Stimulated activated CD8-positive, alpha-beta memory T cell treated with anti-CD3 and anti-CD28 coated beads, Interleukin-7, amount 100 ng/mL, for 4 hours (primary cell): ENCODE measurements around the gene EPHA10.

Experiments used
- DNase-seq, 2 donors: peaks; one replicate each; pipeline ENCODE4 v3.0.0-alpha.2; 2020; ENCODE audit warnings: low read depth in 2 of 2

The EPHA10 gene

DNA sequence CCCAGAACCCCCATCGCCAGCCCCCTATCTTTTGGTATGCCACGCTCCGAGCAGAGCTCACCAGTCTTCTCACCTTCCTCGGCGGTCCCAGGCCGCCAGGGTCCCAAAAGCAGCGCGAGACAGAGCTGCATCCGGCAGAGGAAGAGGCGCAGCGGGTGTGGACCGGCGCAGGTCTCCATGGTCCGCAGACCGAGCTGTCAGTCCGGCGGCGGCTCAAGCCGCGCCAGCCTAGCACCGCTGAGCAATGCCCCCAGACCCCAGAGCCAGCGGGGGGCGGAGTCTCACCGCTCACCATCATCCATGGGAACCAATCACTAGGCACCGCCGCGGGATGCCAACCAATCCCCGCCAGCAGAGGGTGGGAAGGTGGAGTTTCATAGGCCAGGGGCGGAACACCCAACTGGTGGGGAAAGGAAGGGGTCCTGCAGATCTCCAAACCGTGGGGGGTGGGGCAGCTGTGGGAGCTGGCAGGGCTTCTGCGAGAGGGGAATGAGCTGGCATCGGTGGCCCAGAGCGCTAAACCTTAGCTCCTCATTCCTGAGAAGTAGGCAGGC, at the start of gene EPHA10:
Gene EPHA10, minus strand, starts transcription at position 233 of the 554 bp plus-strand sequence. Its CDS starts 54 bp downstream, at position 179.
- no peak for DNase-seq

DNA sequence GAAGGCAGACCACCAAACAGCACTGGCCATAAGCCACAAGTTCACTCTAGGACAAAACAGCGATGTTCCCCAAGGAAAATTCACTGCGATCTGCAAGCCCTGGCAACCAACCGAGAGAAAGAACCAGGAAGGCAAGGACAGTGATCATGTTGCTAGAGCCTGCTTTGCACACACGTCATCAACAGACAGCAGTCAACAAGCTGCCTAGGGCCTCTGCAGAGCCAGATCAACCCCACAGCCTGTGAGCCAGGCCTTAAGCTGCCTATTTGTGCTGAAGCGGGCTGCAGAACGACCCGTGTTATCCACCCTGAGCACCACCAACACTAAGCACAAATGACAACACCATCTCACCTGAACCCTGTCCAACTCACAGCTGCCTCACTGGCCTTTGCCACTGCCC, 49.3 kb upstream of the EPHA10 start:
- no peak for DNase-seq

DNA sequence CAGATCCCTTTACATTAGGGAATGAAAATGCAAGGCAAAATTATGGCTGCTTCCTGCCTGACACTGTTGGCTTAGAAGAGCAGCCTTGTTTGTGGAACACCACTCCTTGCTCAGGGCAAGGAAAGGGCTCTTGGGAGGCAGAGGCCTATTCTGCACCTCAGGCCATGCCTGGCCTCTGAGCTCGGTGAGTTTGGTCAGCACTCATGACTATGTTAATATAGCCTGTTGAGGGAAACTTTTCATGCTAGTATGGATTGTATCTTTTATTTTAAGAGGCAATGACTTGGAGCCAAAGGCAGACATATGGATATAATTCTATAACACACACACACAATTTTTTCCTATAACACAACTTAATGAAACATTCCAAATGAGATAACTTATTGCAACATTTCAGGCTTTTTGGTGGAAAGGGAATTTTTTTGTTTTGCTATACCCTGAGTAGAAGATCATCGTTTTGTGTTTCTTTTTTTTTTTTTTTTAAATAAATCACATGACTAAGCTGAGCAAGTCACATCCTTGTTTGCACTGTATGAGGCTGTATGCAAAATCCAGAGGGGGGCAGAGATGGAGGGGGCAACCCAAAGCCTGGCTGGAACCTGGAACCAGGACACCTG, 48.7 kb upstream of the EPHA10 start:
- no peak for DNase-seq

DNA sequence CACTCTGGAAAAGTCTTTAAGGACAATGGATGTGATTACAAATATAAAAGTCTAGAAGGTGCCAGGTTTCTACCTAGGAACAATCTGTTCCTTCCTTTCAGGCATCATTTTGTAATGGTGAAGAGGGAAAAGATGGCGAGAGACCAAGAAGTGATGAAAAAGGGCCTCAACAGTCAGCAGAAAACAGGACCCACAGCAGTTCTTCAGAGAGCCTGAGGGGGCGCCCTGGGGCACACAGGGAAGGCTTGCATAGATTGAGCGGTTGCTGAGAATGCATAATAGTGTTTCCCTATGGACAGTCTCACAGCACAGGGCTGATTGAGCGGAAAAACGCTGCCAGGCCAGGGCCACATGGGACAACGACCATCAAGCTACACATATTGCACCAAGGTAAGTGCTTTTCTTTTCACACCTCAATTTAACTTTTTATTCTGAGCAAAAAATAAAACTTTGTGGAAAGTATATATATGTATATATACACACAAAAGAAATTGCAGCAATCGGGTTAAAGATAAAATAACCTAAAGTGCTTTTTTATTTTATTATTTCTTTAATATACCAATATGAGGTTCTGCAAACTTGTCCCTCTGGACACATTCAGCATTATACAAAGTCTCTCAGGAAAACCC, 46.2 kb upstream of the EPHA10 start:
- peak; percentile 33 to 43 for DNase-seq

DNA sequence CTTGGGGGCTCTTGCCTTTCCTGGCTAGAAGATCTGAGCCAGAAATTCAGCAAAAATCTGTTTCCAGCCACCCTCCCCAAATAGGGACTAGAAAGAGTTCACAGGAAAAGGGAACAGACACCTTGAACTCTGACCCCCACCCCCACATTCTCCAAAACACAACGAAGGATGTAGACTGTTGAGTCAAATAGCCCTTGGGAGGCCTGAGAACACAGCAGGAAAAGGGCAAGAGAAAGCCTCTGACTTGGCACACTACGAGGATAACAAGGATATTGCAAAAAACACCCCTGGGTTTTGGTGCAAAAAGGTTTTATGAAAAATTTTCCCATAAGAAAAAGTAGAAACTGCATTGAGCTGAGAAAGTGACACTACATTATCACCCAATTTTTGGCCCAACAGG, 45.0 kb upstream of the EPHA10 start:
- no peak for DNase-seq

DNA sequence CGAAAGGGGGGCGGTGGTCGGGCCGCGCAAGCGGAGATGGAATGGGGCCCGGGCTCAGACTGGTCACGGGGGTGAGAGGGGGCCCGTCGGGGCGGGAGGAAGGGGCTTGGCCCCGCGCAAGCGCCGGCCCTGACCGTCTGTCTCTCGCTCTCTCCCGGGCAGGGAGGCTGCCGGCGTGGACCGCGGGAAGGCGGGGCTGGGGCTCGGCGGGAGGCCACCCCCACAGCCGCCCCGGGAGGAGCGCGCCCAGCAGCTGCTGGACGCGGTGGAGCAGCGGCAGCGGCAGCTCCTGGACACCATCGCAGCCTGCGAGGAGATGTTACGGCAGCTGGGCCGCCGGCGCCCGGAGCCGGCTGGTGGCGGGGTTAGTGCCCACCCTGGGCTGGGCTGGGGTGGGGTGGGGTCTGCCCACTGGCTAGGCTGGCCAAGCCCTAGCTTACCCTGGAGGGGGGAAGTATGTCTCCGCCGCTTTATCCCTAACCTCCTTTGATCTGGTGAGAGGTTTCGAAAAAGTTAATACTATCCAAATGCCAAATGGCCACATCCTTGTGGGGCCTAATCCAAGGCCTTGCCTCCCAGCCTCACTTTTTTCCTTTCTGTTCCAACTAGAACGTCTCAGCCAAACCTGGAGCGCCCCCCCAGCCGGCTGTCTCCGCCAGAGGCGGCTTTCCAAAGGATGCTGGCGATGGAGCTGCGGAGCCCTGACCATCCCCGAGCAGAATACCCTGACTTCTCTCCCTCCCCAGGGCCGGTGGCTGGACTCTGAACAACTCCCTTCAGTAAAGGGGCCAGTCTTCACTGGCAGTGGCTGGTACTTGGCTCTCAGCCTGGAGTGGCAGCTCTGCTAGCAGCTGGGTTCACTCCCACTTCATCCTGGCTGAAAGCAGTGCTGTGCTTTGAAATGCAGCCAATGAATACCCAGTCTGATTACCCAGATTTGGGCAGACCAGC, 43.7 kb upstream of the EPHA10 start:
- no peak for DNase-seq

DNA sequence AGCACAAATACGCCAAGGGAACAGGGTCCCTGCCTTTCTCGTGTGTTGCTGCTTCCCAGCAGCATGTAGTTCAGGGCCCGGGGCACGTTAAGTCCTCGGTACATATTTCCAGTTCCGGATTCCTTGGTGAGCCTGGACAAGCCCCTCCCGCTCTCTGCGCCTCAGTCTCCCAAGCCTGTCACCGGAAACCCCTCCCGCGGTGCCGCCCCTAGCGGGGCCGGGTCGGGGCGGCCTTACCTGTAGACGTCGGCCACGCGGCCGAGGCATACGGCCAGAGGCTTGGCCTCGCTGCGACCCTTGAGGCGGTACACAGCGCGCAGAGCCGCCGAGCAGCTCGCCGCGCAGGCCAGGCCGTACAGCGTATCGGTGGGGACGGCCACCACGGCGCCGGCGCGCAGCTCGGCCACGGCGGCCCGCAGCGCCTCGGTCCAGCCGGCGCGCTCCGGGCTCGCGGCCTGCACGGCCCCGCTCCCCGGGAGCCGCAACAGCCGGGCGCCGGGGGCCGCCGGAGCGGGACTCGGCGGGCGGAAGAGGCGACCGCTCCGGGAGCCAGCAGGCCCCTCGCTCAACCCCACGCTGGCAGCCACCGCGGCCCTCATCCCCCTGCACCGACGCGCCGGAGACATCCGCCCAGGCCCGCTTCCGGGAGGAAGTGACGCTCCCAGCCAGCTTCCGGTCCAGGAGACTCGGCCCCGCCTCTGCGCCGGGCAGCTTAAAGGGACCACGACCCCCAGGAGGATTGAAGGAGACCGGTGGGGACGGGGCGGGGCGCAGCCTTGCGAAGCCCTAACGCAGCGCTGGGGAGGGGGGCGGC, 42.8 kb upstream of the EPHA10 start, which contains the start of the genes C1orf122 and YRDC:
Gene C1orf122, plus strand, starts transcription at position 236 of the 814 bp plus-strand sequence. CDS start 615 bp downstream, outside the sequence.
Gene YRDC, minus strand, starts transcription at position 654 of the 814 bp plus-strand sequence. Its CDS starts 28 bp downstream, at position 626.
- DNase-seq: peak; percentile 86 to 92

DNA sequence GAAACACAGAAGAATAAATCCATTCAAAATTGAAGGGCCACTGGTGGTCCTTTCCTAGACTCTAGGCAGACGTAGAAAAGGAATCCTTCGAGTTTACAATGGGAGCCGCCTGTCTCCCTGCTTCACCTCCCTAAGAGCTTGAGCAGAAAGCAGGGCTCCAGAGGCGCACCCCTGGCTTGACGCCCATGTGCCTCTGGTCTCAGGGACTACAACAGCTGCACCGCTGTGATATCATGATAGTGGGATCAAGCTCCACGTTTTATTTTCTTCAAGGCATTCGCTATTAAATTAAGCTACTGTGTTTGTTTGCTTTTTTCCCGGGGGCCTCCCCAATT, 42.3 kb upstream of the EPHA10 start:
- no peak for DNase-seq

DNA sequence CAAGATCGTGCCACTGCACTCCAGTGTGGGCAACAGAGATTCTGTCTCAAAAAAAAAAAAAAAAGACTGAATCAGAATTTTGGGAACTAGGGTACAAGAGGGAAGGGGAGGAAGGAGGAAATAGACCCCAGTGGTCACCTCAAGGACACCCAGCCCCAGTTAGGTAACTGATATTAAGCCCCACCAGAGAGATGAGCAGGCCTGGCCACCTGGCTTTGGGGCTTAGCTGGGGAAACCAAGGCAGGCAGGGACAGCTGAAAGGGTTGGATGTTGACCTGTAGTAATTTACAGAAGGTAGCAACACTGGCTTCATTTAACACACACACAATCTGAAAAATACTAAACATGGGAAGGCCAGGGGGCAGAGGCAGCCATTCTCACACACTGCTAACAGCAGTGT, 37.5 kb upstream of the EPHA10 start:
- DNase-seq: no peak

DNA sequence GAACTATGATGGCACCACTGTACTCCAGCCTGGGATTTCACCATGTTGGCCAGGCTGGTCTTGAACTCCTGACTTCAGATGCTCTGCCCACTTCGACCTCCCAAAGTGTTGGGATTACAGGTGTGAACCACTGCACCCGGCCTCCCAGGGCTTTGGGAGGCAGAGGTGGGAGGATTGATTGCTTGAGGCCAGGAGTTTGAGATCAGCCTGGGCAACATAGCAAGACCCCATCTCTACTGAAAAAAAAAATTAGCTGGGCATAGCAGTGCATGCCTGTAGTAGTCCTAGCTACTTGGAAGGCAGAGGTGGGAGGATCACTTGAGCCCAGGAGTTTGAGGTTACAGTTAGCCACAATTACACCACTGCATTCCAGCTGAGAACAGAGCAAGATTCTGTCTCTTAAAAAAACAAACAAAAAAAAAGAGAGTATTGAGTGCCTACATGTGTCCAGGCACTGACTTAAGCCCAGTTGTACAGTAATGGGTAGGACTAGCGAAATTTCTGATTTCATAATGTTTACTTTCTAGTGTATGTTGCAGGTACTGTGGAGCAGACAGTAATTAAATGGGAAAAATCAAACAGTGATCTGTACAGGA, 32.9 kb upstream of the EPHA10 start:
- no peak for DNase-seq

DNA sequence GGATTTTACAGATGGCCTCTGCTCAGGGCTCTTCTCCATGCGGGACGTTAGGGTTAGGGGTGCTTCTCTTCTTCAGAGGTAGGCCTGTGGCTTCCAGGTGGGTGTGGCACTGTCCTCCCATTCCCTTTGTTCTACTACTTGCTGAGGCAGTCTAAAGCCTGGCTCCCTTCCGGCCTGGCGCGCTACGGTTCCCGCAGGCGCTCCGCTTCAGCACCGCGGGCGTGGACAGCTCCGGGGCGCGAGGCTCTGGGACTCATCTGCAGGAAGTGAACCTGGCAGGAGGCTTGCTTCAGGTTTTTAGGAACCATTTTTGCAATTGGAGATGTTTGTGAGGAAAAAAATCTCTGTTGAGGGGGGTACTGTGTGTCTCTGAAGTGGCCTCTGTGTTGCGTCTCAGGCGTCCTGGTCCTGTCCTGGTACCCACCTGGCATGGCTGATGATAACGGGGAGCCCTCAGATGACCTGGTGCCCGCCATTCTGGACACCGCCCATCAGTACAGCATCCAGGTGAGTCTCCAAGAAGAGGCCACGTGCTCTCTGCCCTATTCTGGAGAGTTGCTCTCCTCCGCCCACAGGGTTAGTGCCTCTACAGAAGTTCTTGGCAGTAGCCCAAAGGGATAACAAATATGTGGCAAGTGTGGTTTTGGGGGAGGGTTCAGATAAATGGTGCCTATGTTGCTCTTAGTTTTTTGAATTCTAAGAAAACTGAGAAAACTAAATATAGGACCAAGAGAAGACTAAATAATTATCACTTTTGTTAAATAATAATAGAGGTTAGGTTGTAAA, 30.6 kb upstream of the EPHA10 start:
- DNase-seq: no peak

DNA sequence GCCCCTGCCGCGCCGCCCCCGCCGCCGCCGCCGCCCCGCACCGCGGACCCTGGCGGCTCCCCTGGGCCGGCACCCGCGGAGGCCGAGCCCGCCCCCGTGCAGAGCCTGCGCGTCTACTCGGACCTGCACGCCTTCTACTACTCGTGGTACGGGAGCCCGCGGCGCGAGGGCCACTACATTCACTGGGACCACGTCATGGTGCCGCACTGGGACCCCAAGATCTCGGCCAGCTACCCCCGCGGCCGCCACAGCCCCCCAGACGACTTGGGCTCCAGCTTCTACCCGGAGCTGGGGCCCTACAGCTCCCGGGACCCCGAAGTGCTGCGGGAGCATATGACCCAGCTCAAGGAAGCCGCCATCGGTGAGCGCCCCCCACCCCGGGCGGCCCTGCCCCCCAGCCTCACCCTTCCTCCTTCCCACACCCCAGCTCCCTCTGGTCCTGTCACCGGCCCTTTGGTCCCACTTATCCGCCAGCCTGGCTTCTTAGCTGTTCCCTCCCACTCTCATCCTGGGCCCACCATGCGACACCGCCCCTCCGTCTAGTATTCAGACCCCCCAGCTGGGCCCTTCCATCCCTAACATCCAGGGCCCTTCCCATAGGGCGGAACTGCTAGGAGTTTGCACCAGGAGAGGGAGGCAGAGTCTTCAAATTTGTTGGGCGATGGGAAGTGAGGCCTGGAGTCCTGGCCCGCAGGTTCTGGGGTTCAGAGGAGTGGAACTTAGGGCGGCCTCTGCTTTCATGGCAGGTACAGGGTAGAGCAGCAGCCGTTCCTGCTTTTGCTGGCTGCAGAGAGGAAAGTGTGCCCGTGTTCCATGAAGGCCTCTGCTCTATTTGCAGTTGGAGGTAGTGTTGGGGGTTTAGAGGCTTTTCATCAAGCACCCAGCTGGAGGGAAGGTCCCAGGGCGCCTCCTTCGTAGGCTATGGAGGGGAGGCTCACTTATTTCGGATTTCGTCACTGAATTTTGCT, 29.7 kb upstream of the EPHA10 start:
- no peak for DNase-seq

DNA sequence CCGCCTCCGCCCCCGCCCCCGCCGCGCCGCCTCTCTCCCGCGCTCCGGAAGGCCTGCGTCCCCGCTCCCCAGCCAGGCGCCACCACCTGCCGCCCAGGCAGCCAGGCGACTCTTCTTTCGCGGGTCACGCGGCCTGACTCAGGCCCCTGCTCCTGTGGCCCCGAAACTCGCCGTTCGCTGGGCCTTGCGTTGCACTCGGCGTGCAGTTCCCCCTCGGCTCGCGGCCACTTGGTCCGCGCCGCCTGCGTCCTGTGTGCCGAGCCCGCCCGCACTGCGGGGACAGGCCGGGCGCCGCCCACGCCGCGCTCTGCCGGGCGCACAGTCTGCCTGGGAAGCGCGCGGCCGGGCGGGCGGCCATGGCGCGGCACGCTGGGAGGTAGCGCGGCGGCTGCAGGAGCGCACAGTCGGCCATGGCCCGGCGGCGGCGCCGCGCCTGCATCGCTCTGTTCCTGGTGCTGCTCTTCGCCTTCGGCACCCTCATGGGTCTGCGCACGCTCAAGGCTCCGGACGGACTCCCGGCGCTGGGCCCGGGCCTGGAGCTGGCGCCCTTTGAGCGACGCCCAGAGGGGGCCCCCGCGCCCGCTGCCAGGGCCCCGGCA, 29.0 kb upstream of the EPHA10 start, which contains the start of gene MANEAL:
Gene MANEAL, plus strand, starts transcription at position 75 of the 599 bp plus-strand sequence. Its CDS starts 336 bp downstream, at position 411.
- peak in 1 of 2 donors; percentile 17 for DNase-seq

DNA sequence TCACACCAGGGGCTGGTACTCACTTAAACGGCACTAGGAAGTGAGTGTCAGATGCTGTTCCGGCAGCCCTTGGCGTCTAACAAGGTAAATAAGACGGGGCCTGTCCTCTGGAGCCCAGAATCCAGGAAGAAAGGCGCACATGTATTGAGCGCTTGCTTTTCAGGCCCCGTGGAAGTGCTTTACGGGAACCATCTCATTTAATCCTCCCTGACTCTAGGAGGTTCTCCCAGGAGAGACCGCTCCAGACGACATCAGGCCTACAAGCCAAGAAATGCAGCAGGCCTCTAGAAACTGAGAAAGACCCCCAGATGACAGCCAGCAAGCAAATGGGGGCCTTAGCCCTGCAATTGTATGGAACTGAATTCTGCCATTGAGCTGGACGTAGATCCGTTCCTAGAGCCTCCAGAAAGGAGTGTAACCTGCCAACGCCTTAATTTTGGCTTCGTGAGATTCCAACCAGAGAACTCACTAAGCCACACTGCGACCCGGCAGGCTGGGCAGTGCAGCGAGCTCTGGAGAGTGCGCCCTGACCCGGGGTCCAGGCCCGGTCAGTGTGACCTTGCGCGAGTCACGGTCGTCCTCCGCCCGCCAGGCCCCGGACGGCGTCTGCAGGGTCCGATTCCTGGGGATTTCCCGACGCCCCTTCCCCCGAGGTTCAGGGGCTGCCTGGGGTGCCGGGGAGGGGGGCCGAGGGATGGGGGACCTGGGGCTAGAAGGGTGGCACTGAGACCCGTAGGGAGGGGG, 28.2 kb upstream of the EPHA10 start:
- no peak for DNase-seq

DNA sequence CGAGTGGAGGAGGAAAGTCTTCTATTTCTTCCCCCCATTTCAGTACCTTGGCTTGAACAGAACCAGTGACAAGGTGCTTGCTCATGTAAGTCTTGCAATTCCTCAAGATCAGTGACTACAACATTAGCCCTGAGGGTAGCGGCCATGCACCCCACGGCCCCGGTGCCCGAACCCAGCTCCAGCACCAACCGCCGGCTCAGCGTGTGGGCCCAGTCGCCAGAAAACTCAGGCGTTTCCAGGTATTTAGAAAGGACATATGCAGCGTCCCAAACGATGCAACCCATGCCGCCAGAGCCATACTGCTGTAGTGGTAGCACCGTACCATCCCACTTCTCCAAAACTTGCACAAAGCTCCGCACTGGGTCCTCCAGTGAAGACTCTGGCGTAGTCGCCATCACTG, 17.6 kb upstream of the EPHA10 start:
- no peak for DNase-seq

DNA sequence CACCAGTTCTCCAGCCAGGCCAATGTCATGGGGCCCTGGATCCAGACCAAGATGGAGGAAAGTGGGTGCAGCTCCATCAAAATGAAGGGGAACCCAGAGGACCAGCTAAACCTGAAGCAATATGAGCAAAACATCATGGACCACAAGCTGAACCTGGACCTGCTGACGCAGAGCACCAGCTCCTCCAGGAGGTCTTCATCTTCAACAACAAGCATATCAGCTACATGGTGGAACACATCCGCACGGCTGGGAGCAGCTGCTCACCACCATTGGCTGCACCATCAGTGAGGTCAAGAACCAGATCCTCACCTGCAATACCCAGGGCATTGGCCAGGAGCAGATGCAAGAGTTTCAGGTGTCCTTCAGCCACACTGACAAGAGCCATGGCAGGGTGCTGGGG, 13.7 kb upstream of the EPHA10 start:
- DNase-seq: no peak

DNA sequence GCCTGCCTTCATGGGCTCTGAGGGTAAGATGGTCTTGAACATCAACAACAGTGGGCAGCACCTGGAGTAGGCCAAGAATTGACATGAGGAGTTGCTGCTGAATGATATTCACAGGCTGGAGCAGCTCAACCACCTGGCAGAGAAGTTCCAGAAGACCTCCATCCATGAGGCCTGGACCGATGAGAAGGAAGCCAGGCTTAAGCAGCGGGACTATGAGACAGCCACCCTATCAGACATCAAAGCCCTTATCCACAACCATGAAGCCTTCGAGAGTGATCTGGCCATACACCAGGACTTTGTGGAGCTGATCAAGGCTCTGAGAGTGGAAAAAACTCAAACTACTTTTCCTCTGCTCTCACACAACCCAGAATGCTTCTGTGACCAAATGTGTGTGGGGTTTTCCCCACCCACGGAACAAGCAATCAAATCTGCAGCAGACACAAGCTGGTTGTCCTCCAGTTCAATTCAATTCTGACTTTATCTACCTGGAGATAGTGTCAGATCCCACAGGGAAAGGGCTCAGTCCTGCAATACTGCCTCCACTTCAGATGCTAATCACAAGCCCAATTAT, 12.1 kb upstream of the EPHA10 start:
- peak in 1 of 2 donors; percentile 15 for DNase-seq
